ENCODE data around the gene CD74. TPM values are rescaled to one million over a fixed set of nuclear protein-coding genes. Genes with fewer than 3 reads are reported as not detected.

Gene CD74
- total and polyA plus RNA-seq, 2 of the 13 experiments (the other 11 are each of a cell fraction or from before 2014, with no cell fraction given) = 34.1 to 84.4 TPM

DNA sequence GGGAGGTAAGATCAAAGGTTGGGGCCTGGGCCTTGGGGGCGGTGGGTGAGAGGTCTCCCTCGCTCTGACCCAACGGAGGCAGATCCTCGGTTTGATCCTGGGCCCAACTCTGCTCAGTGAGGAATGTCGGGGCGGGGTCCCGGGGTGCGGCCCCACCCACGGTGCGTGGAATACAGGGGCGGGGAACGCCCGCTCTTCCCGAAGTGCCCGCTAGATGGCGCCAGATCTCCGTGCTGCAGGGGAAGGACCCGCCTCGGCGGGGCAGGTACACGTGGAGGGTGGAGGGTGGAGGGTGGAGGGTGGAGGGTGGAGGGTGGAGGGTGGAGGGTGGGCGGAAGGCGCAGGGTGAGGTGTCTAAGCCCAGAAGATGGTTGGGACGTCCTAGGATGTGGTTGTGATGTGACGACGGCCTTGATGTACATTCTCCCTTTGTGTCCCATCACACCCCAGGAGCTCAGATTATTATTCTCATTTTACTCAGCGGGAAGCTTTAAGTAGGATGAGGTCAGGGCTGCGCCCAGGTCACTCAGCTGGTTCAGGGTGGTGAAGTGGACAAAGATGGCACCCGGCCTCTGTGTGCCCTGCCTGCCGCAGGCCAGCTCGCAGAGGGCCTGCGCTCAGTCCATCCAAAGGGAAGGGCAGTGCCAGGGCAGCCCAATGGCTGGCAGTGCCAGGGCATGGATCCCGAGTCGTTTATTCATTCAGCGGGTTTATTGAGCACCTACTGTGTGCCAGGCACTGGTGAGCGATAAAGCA, 46.3 kb upstream of the CD74 start (continued):
- TF ChIP-seq, protein P1, sequence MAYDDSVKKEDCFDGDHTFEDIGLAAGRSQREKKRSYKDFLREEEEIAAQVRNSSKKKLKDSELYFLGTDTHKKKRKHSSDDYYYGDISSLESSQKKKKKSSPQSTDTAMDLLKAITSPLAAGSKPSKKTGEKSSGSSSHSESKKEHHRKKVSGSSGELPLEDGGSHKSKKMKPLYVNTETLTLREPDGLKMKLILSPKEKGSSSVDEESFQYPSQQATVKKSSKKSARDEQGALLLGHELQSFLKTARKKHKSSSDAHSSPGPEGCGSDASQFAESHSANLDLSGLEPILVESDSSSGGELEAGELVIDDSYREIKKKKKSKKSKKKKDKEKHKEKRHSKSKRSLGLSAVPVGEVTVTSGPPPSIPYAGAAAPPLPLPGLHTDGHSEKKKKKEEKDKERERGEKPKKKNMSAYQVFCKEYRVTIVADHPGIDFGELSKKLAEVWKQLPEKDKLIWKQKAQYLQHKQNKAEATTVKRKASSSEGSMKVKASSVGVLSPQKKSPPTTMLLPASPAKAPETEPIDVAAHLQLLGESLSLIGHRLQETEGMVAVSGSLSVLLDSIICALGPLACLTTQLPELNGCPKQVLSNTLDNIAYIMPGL (CRISPR knock-in tag; IDR thresholded peaks at IDR 0.05; ENCODE audit: borderline replicate concordance in 1 of 2, low read depth in 1 of 2) = peak in 1 of 2 experiments; percentile 40; a peak in 2 of 4 replicates
- TF ChIP-seq ZNF792 (CRISPR knock-in tag; IDR thresholded peaks at IDR 0.05) (no peak), THAP11 (CRISPR knock-in tag; IDR thresholded peaks at IDR 0.05) (peak; percentile 40; the same call in 1 of the 2 replicates), HOXA3 (CRISPR knock-in tag; IDR thresholded peaks at IDR 0.05) (peak; percentile 36; the same call in 1 of the 2 replicates), HNF4A (CRISPR knock-in tag; IDR thresholded peaks at IDR 0.05) (peak; percentile 28; the same call in 1 of the 2 replicates), MAZ (IDR thresholded peaks at IDR 0.05; ENCODE audit: borderline replicate concordance, low read depth, low read length) (no peak), MAZ (CRISPR knock-in tag; IDR thresholded peaks at IDR 0.05; ENCODE audit: low read depth) (peak; percentile 64), ISX (CRISPR knock-in tag; conservative IDR thresholded peaks at IDR 0.05) (no peak), ZNF331 (CRISPR knock-in tag; IDR thresholded peaks at IDR 0.05) (0 out of 2 replicates have a peak, but pooled peaks have one; percentile 25), ZNF512B (CRISPR knock-in tag; IDR thresholded peaks at IDR 0.05; ENCODE audit: borderline replicate concordance) (0 out of 2 replicates have a peak, but pooled peaks have one; percentile 54), GATAD2A (CRISPR knock-in tag; IDR thresholded peaks at IDR 0.05) (peak; percentile 42; the same call in 1 of the 2 replicates), ZNF547 (CRISPR knock-in tag; IDR thresholded peaks at IDR 0.05) (no peak), ERF (CRISPR knock-in tag; IDR thresholded peaks at IDR 0.05) (0 out of 2 replicates have a peak, but pooled peaks have one; percentile 43), KAT8 (CRISPR knock-in tag; IDR thresholded peaks at IDR 0.05) (no peak), HNRNPK (IDR thresholded peaks at IDR 0.05; ENCODE audit: low read depth, low read length, poor library complexity, severe bottlenecking) (peak; percentile 50), ZNF230 (CRISPR knock-in tag; IDR thresholded peaks at IDR 0.05) (no peak), SALL1 (CRISPR knock-in tag; IDR thresholded peaks at IDR 0.05) (peak; percentile 51), YY1 (IDR thresholded peaks at IDR 0.05; ENCODE audit: insufficient read depth, insufficient replicate concordance, low read depth, low read length) (peak; percentile 18), HDAC1 (CRISPR knock-in tag; IDR thresholded peaks at IDR 0.05) (peak; percentile 66; the same call in 1 of the 2 replicates), ZNF652 (CRISPR knock-in tag; IDR thresholded peaks at IDR 0.05; ENCODE audit: borderline replicate concordance, low read depth) (0 out of 2 replicates have a peak, but pooled peaks have one; percentile 24), ZBTB7A (CRISPR knock-in tag; IDR thresholded peaks at IDR 0.05) (peak; percentile 81)
- TF ChIP-seq, protein P2, sequence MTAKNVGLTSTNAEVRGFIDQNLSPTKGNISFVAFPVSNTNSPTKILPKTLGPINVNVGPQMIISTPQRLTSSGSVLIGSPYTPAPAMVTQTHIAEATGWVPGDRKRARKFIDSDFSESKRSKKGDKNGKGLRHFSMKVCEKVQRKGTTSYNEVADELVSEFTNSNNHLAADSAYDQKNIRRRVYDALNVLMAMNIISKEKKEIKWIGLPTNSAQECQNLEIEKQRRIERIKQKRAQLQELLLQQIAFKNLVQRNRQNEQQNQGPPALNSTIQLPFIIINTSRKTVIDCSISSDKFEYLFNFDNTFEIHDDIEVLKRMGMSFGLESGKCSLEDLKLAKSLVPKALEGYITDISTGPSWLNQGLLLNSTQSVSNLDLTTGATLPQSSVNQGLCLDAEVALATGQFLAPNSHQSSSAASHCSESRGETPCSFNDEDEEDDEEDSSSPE (CRISPR knock-in tag; IDR thresholded peaks at IDR 0.05) = peak; percentile 51
- TF ChIP-seq, protein P3, sequence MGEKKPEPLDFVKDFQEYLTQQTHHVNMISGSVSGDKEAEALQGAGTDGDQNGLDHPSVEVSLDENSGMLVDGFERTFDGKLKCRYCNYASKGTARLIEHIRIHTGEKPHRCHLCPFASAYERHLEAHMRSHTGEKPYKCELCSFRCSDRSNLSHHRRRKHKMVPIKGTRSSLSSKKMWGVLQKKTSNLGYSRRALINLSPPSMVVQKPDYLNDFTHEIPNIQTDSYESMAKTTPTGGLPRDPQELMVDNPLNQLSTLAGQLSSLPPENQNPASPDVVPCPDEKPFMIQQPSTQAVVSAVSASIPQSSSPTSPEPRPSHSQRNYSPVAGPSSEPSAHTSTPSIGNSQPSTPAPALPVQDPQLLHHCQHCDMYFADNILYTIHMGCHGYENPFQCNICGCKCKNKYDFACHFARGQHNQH (CRISPR knock-in tag; IDR thresholded peaks at IDR 0.05) = peak; percentile 24; the same call in 1 of the 2 replicates

Data from HepG2 (cell line).